DND-41 (cell line): Measurements from ENCODE around the gene VWA1.

Source experiments
- ATAC-seq: fragments of 200-7000 bp; cut with Tn5 transposase; 3 replicates; pipeline ENCODE4 v1.9.1; 2021; ENCODE audit warnings: low read depth; ENCODE audit not compliant: insufficient read depth
- DNase-seq: peaks from one replicate; pipeline ENCODE4 v3.0.0-alpha.2; 2020
- H2AFZ ChIP-seq: 2 replicates; pipeline ENCODE4 v1.6.0; 2012; ENCODE audit warnings: low read depth, low read length
- H3K27ac ChIP-seq: 2 replicates; pipeline ENCODE4 v1.5.1; 2012; ENCODE audit warnings: low read length, inconsistent platforms
- H3K27me3 ChIP-seq: fragments of 200-600 bp; sonication (generic); 2 replicates; pipeline ENCODE4 v1.6.0; 2012; ENCODE audit warnings: low read length, mild to moderate bottlenecking, inconsistent platforms; ENCODE audit not compliant: insufficient read depth, poor library complexity
- H3K36me3 ChIP-seq: 2 replicates; pipeline ENCODE4 v1.5.1; 2012; ENCODE audit warnings: low read length, inconsistent platforms; ENCODE audit not compliant: insufficient read depth
- H3K4me1 ChIP-seq: 2 replicates; pipeline ENCODE4 v1.5.1; 2012; ENCODE audit warnings: mild to moderate bottlenecking, low read length; ENCODE audit not compliant: insufficient read depth
- H3K4me2 ChIP-seq: 2 replicates; pipeline ENCODE4 v1.6.0; 2012; ENCODE audit warnings: mild to moderate bottlenecking, moderate library complexity, low read length, inconsistent platforms; ENCODE audit not compliant: insufficient read depth
- H3K4me3 ChIP-seq, 2 experiments: fragments of 200-600 bp in 1 of 2; shearing (Covaris generic) in 1 of 2; 2 replicates each; pipeline ENCODE4 v1.5.1; 2012 to 2016; ENCODE audit warnings: inconsistent platforms in 2 of 2, low read length in 2 of 2, mild to moderate bottlenecking in 2 of 2, low read depth in 1 of 2, moderate library complexity in 1 of 2
- H3K79me2 ChIP-seq: 2 replicates; pipeline ENCODE4 v1.6.0; 2012; ENCODE audit warnings: low read length, inconsistent platforms; ENCODE audit not compliant: insufficient read depth
- H3K9ac ChIP-seq: 2 replicates; pipeline ENCODE4 v1.6.0; 2012; ENCODE audit warnings: low read depth, mild to moderate bottlenecking, inconsistent platforms, low read length, moderate library complexity
- H3K9me3 ChIP-seq: 2 replicates; pipeline ENCODE4 v1.5.1; 2012; ENCODE audit warnings: low read length, moderate library complexity, mild to moderate bottlenecking, inconsistent platforms; ENCODE audit not compliant: insufficient read depth, severe bottlenecking
- H4K20me1 ChIP-seq: 2 replicates; pipeline ENCODE4 v1.6.0; 2012; ENCODE audit warnings: low read length; ENCODE audit not compliant: insufficient read depth
- EZH2 ChIP-seq: IDR thresholded peaks from 3 replicates; pipeline ENCODE4 v1.6.1; 2012; ENCODE audit warnings: borderline replicate concordance, low read depth, mild to moderate bottlenecking, moderate library complexity, low read length, inconsistent platforms; ENCODE audit not compliant: severe bottlenecking
- TF ChIP-seq, protein P1 (sequence below): IDR thresholded peaks from 2 replicates; pipeline ENCODE4 v1.5.1; 2012; ENCODE audit warnings: borderline replicate concordance, low read length, moderate library complexity, mild to moderate bottlenecking; ENCODE audit not compliant: poor library complexity, severe bottlenecking; ENCODE audit errors: extremely low read depth

VWA1 gene

DNA sequence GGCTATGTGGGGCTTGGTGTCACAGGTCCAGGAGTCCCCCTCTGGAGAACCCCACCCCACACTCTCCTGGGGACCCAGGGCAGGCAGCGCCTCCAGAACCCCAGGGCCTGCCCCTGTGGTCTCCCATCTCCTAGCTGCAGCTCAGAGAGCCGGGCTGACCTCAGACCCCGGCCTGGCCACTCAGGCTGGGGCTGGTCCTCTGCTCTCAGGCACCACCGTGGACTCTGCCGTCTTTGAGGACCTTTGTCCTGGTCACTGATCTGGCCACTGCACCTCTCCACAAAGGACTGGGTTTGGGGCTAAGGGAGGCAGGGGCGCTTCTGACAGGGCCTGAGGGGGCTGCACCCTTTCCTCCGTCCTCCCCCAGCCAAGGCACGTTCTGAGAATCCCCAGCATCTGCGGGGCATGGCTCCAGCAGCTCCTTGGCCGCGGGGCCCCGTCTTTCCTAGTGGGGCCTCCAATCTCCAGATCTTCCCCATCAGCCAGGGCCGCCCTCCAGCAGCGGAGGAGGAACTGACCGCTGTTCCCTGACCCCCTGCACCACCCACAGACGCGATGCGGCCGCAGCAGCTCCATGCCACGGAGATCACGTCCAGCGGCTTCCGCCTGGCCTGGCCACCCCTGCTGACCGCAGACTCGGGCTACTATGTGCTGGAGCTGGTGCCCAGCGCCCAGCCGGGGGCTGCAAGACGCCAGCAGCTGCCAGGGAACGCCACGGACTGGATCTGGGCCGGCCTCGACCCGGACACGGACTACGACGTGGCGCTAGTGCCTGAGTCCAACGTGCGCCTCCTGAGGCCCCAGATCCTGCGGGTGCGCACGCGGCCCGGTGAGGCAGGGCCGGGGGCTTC lies 3.3 kb downstream of the VWA1 start:
- no peaks in the 10 kb centered on the region for H3K79me2 ChIP-seq
- no peak overlapping the region for H3K4me3 ChIP-seq
- DNase-seq: no peak
- no peak for TF ChIP-seq EZH2
- TF ChIP-seq, protein P1, sequence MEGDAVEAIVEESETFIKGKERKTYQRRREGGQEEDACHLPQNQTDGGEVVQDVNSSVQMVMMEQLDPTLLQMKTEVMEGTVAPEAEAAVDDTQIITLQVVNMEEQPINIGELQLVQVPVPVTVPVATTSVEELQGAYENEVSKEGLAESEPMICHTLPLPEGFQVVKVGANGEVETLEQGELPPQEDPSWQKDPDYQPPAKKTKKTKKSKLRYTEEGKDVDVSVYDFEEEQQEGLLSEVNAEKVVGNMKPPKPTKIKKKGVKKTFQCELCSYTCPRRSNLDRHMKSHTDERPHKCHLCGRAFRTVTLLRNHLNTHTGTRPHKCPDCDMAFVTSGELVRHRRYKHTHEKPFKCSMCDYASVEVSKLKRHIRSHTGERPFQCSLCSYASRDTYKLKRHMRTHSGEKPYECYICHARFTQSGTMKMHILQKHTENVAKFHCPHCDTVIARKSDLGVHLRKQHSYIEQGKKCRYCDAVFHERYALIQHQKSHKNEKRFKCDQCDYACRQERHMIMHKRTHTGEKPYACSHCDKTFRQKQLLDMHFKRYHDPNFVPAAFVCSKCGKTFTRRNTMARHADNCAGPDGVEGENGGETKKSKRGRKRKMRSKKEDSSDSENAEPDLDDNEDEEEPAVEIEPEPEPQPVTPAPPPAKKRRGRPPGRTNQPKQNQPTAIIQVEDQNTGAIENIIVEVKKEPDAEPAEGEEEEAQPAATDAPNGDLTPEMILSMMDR: no peak
- no peaks in the 10 kb centered on the region for H3K9me3 ChIP-seq
- H4K20me1 ChIP-seq: no peaks in the 10 kb centered on the region
- H3K4me2 ChIP-seq: no peak overlapping the region
- no peak for ATAC-seq
- no peaks in the 10 kb centered on the region for H3K36me3 ChIP-seq
- no peaks in the 10 kb centered on the region for H3K27me3 ChIP-seq
- no peaks in the 10 kb centered on the region for H3K4me1 ChIP-seq
- H3K9ac ChIP-seq: no peak overlapping the region
- H3K27ac ChIP-seq: no peak overlapping the region
- no peak overlapping the region for H2AFZ ChIP-seq

DNA sequence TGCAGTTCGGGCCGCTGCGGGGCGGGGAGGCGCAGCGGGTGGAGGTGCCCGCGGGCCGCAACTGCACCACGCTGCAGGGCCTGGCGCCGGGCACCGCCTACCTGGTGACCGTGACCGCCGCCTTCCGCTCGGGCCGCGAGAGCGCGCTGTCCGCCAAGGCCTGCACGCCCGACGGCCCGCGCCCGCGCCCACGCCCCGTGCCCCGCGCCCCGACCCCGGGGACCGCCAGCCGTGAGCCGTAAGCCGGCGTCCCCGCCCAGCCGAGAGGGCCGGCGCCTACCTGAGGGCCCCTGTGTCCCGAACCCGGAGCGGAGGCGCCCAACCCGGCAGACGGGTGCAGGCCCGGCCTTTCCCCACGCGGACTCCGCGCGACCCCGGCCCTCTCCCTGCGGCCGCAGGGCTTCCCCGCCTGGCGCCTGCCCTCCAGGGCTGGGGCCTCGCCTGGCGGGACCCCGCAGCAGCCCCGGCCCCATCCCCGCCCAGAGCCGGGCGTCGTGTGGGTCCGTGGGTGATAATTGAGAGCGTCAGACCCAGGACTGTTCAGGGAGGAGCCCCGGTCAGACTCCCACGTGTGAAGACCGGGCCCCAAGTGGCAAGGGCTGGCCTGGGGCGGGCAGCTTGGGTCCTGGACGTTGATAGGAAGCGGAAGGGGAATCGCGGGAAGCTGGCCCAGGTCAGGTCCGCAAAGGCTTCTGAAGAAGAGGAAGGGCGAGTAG lies 4.2 kb downstream of the VWA1 start:
- no peak overlapping the region for H3K4me2 ChIP-seq
- no peak for DNase-seq
- TF ChIP-seq EZH2: no peak
- TF ChIP-seq, protein P1: no peak
- no peaks in the 10 kb centered on the region for H3K79me2 ChIP-seq
- H3K27me3 ChIP-seq: no peaks in the 10 kb centered on the region
- no peaks in the 10 kb centered on the region for H4K20me1 ChIP-seq
- H3K36me3 ChIP-seq: no peaks in the 10 kb centered on the region
- H2AFZ ChIP-seq: no peak overlapping the region
- no peak overlapping the region for H3K27ac ChIP-seq
- H3K4me3 ChIP-seq: no peak overlapping the region
- no peak overlapping the region for H3K9ac ChIP-seq
- ATAC-seq: no peak
- H3K4me1 ChIP-seq: no peaks in the 10 kb centered on the region
- no peaks in the 10 kb centered on the region for H3K9me3 ChIP-seq

DNA sequence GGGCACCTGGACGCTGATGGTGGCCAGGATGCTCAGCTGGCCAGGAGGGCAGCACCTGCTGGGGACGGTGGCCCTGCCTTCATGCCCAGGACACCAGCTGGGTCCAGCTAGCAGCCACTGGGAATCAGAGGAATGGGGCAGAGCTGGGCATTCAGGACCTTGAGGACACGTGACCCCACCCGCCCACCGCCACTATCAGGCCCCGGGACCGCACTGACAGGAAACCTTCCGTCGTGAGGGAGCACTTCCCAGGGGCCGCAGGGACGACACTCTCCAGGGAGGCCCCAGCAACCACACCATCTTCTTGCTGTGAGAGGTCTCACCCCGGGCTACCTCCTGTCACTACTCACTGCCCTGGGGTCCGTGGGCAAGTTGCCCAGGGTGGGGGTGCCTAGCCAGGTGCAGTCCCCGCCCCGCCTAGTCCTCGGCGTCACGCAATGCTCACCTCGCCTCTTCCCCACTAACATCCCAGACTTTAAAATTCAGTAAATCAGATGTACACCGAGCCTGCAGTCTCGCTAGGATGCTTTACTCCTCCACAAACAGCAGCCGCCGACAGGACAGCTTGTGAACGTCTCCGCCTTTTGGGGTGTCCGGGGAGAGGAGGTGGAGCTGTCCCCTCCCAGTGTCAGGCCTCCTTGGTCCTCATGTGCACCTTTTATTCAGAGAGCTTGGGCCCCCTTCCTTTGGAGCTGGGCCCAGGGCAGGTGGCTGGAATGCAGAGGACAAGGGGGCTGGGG lies 4.9 kb downstream of the VWA1 start:
- Histone ChIP-seq H3K4me2 (no peak overlapping the region; the same call in 1 of the 2 replicates), H3K79me2 (no peaks in the 10 kb centered on the region), H3K27me3 (no peaks in the 10 kb centered on the region), H2AFZ (peak overlapping the region; percentile 29), H3K9me3 (no peaks in the 10 kb centered on the region), H3K27ac (no peak overlapping the region), H4K20me1 (no peaks in the 10 kb centered on the region), H3K4me1 (no peaks in the 10 kb centered on the region), H3K36me3 (no peaks in the 10 kb centered on the region), H3K9ac (no peak overlapping the region), H3K4me3 (no peak overlapping the region)
- DNase-seq: no peak
- ATAC-seq: peak; percentile 11; the same call in 1 of the 3 replicates
- TF ChIP-seq, protein P1: no peak
- no peak for TF ChIP-seq EZH2
